GM18499 (cell line): ENCODE measurements around the gene SLC52A1.

Source experiments
- ATAC-seq: cut with Tn5 transposase; IDR thresholded peaks from one replicate; pipeline ENCODE4 v1.9.1; 2021; ENCODE audit warnings: moderate number of reproducible peaks; ENCODE audit not compliant: insufficient read depth, unreplicated experiment

The SLC52A1 gene

GRCh38 chr17:4997302-4998026 is 37.8 kb downstream of the SLC52A1 start, which contains the start of the genes INCA1 and KIF1C:
Gene INCA1, minus strand, starts transcription at chr17:4997522. Its CDS starts 3,085 bp downstream, at chr17:4994437.
Gene KIF1C, plus strand, starts transcription at chr17:4997950. Its CDS starts 2,297 bp downstream, at chr17:5000247.
- no peak for ATAC-seq

GRCh38 chr17:4994081-4994595 is 41.1 kb downstream of the SLC52A1 start:
- ATAC-seq, result no peak

- ATAC-seq, result no peak
Measured at GRCh38 chr17:4987767-4988567, 47.3 kb downstream of the SLC52A1 start.

GRCh38 chr17:4986951-4987766 is 48.1 kb downstream of the SLC52A1 start, which contains the start of gene CAMTA2:
Gene CAMTA2, minus strand, starts transcription at chr17:4987675. Its CDS starts 1,453 bp downstream, at chr17:4986222.
- ATAC-seq, result no peak

GRCh38 chr17:4986403-4986802 is 48.8 kb downstream of the SLC52A1 start:
- ATAC-seq, result no peak
